GM23338 (cell line): ENCODE measurements around the gene NSA2. TPM values are rescaled to one million over a fixed set of nuclear protein-coding genes. Genes with fewer than 3 reads are reported as not detected.

Experiments used
- ATAC-seq: fragments of 200-7000 bp; cut with Tn5 transposase; 3 replicates; pipeline ENCODE4 v1.9.1; 2020
- DNase-seq: peaks from one replicate; pipeline ENCODE4 v3.0.0-alpha.2; 2015; ENCODE audit warnings: low spot score
- H2AFZ ChIP-seq: fragments of 200-600 bp; sonication (generic); 2 replicates; pipeline ENCODE4 v1.8.0; 2016; ENCODE audit warnings: antibody characterized with exemption, mild to moderate bottlenecking, moderate library complexity
- H3F3A ChIP-seq: fragments of 200-600 bp; sonication (generic); replicated peaks from 2 replicates; pipeline ENCODE4 v1.8.0; 2017; ENCODE audit warnings: antibody characterized with exemption, mixed run types, low read depth
- H3K27ac ChIP-seq: fragments of 200-600 bp; sonication (generic); 2 replicates; pipeline ENCODE4 v1.6.1; 2016; ENCODE audit warnings: low read depth
- H3K27me3 ChIP-seq: fragments of 200-600 bp; sonication (generic); 2 replicates; pipeline ENCODE4 v1.8.0; 2016; ENCODE audit warnings: mild to moderate bottlenecking, mixed run types, moderate library complexity; ENCODE audit not compliant: insufficient read depth
- H3K36me3 ChIP-seq: fragments of 200-600 bp; sonication (generic); 2 replicates; pipeline ENCODE4 v1.8.0; 2016; ENCODE audit warnings: mild to moderate bottlenecking; ENCODE audit not compliant: insufficient read depth
- H3K4me1 ChIP-seq: fragments of 200-600 bp; sonication (generic); 2 replicates; pipeline ENCODE4 v1.8.0; 2016; ENCODE audit warnings: mild to moderate bottlenecking, moderate library complexity; ENCODE audit not compliant: insufficient read depth
- H3K4me2 ChIP-seq: fragments of 200-600 bp; sonication (generic); 2 replicates; pipeline ENCODE4 v1.7.1; 2017; ENCODE audit warnings: mixed run types
- H3K4me3 ChIP-seq: fragments of 200-600 bp; sonication (generic); 2 replicates; pipeline ENCODE4 v1.6.1; 2016; ENCODE audit warnings: mixed run types
- H3K79me2 ChIP-seq: fragments of 200-600 bp; sonication (generic); replicated peaks from 2 replicates; pipeline ENCODE4 v1.8.0; 2017; ENCODE audit warnings: mild to moderate bottlenecking; ENCODE audit not compliant: insufficient read depth
- H3K9me2 ChIP-seq: fragments of 200-600 bp; sonication (generic); 2 replicates; pipeline ENCODE4 v1.8.0; 2017; ENCODE audit not compliant: insufficient read depth
- H4K20me1 ChIP-seq: fragments of 200-600 bp; sonication (generic); replicated peaks from 2 replicates; pipeline ENCODE4 v1.8.0; 2017; ENCODE audit warnings: mild to moderate bottlenecking; ENCODE audit not compliant: insufficient read depth
- H3K27ac Mint-ChIP-seq: 2 replicates; pipeline ENCODE4 v1.8.0; 2020; ENCODE audit warnings: inconsistent platforms, mild to moderate bottlenecking, moderate library complexity, mixed read lengths
- H3K27me3 Mint-ChIP-seq: 3 replicates; pipeline ENCODE4 v1.8.0; 2022; ENCODE audit warnings: low read depth, mild to moderate bottlenecking, moderate library complexity, mixed read lengths, inconsistent platforms; ENCODE audit not compliant: insufficient read depth, poor library complexity
- H3K36me3 Mint-ChIP-seq: 3 replicates; pipeline ENCODE4 v1.8.0; 2021; ENCODE audit warnings: low read depth, mild to moderate bottlenecking, inconsistent platforms, moderate library complexity, mixed read lengths
- H3K4me1 Mint-ChIP-seq: 3 replicates; pipeline ENCODE4 v1.8.0; 2020; ENCODE audit warnings: mild to moderate bottlenecking, inconsistent platforms, mixed read lengths
- H3K4me3 Mint-ChIP-seq: 3 replicates; pipeline ENCODE4 v1.8.0; 2021; ENCODE audit warnings: moderate library complexity, mild to moderate bottlenecking, inconsistent platforms, mixed read lengths
- H3K9me3 Mint-ChIP-seq: 3 replicates; pipeline ENCODE4 v1.8.0; 2020; ENCODE audit warnings: moderate library complexity, mild to moderate bottlenecking, inconsistent platforms, mixed read lengths
- CREB1 ChIP-seq: fragments of 250-450 bp; sonication (Bioruptor Pico); IDR thresholded peaks from 2 replicates; pipeline ENCODE4 v1.5.0; 2020; ENCODE audit warnings: low read depth, mild to moderate bottlenecking, moderate library complexity
- CTCF ChIP-seq, 2 experiments: fragments of 200-600 bp in 1 of 2; sonication (generic) in 1 of 2; conservative IDR thresholded peaks; 2 replicates each; pipeline versions ENCODE4 v1.5.1 to v1.6.1; 2016 to 2017; ENCODE audit warnings: antibody characterized with exemption in 2 of 2, low read depth in 2 of 2, mild to moderate bottlenecking in 2 of 2, moderate library complexity in 1 of 2
- EZH2 ChIP-seq: fragments of 200-600 bp; sonication (generic); IDR thresholded peaks from one replicate; pipeline ENCODE4 v1.8.0; 2017; ENCODE audit warnings: antibody characterized with exemption, mild to moderate bottlenecking, low read depth; ENCODE audit not compliant: unreplicated experiment
- EZH2phosphoT487 ChIP-seq: fragments of 200-600 bp; sonication (generic); IDR thresholded peaks from one replicate; pipeline ENCODE4 v1.8.1; 2018; ENCODE audit warnings: antibody characterized with exemption; ENCODE audit not compliant: unreplicated experiment
- JUNB ChIP-seq: IDR thresholded peaks from one replicate; pipeline ENCODE4 v1.6.1; 2016; ENCODE audit warnings: antibody characterized with exemption; ENCODE audit not compliant: unreplicated experiment
- NANOG ChIP-seq: IDR thresholded peaks from 2 replicates; pipeline ENCODE4 v1.6.1; 2016; ENCODE audit warnings: antibody characterized with exemption, borderline replicate concordance
- POLR2AphosphoS5 ChIP-seq: IDR thresholded peaks from 2 replicates; pipeline ENCODE4 v1.6.1; 2016; ENCODE audit warnings: antibody characterized with exemption, low read depth
- REST ChIP-seq: IDR thresholded peaks from one replicate; pipeline ENCODE4 v1.6.1; 2018; ENCODE audit warnings: antibody characterized with exemption; ENCODE audit not compliant: unreplicated experiment
- STAT1 ChIP-seq: IDR thresholded peaks from one replicate; pipeline ENCODE4 v1.6.1; 2016; ENCODE audit warnings: antibody characterized with exemption; ENCODE audit not compliant: unreplicated experiment
- ZNF114 ChIP-seq: fragments of 250-450 bp; sonication (Bioruptor Pico); IDR thresholded peaks from 2 replicates; pipeline ENCODE4 v1.5.0; 2020; ENCODE audit warnings: mild to moderate bottlenecking, moderate library complexity
- ZNF331 ChIP-seq: fragments of 250-450 bp; sonication (Bioruptor Pico); IDR thresholded peaks from 2 replicates; pipeline ENCODE4 v1.5.0; 2020; ENCODE audit warnings: low read depth, mild to moderate bottlenecking, moderate library complexity
- ZNF462 ChIP-seq: fragments of 250-450 bp; sonication (Bioruptor Pico); IDR thresholded peaks from 2 replicates; pipeline ENCODE4 v1.5.0; 2020; ENCODE audit warnings: mild to moderate bottlenecking, moderate library complexity
- polyA plus RNA-seq: library from polyadenylated mRNA; unstranded; fragments of >200 nt; fragmentation: Nextera tagmentation; extraction: Ambion mirVana; gene quantifications from 2 replicates; pipeline ENCODE4 v1.2.1, GENCODE V29; 2016
- total RNA-seq: library from RNA; depleted of rRNA; stranded (reverse); fragments of >200 nt; shearing (Covaris generic); gene quantifications from 2 replicates; pipeline ENCODE4 v1.2.3, GENCODE V29; 2014
- TF ChIP-seq, protein P1 (sequence below): IDR thresholded peaks from 2 replicates; pipeline ENCODE4 v1.6.1; 2016; ENCODE audit warnings: antibody characterized with exemption

Gene NSA2
- total and polyA plus RNA-seq, 2 experiments from 2014 or later: 103 to 244 TPM

DNA sequence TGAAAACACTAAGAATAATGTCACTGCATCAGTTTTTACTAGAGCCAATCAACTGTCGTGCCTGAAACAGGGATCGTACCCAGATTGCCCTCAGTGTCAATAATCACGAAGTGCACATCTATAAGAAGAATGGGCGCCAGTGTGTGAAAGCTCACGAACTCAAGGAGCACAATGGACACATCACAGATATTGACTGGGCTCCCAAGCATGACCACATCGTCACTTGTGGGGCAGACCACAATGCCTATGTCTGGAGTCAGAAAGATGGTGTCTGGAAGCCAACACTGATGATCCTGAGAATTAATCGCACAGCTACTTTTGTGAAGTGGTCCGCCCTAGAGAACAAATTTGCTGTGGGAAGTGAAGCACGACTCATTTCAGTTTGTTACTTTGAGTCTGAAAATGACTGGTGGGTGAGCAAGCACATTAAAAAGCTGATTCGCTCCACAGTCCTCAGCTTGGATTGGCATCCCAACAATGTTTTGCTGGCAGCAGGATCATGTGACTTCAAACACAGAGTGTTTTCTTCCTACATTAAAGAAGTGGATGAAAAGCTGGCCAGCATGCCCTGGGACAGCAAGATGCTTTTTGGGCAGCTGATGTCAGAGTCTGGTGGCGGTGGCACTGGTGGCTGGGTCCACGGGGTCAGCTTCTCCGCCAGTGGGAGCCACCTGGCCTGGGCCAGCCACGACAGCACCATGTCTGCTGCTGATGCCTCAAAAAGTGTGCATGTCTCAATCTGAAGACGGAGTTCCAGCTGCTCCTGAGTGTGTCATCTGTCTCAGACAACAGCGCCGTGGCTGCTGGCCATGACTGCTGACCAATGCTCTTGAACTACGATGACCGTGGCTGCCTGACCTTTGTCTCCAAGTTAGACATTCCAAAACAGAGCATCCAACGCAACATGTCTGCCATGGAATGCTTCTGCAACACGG lies 32.2 kb downstream of the NSA2 start:
- Histone ChIP-seq H3K4me3 (no peak overlapping the region), H3K9me2 (no peaks in the 10 kb centered on the region), H3K27ac (peak overlapping the region; percentile 61), H3K27me3 (no peaks in the 10 kb centered on the region), H4K20me1 (no peaks in the 10 kb centered on the region; the same call in 1 of the 2 replicates), H3F3A (peaks cover 12% of the 10 kb centered on the region), H3K4me1 (no peaks in the 10 kb centered on the region), H3K4me2 (no peak overlapping the region), H3K36me3 (peaks cover 62% of the 10 kb centered on the region), H2AFZ (no peak overlapping the region), H3K79me2 (peaks cover 28% of the 10 kb centered on the region)
- DNase-seq (no peak), ATAC-seq (no peak)
- H3K4me1 Mint-ChIP-seq: no peaks in the 10 kb centered on the region; the same call in 2 of the 3 replicates
- TF ChIP-seq JUNB (no peak), CREB1 (CRISPR knock-in tag) (no peak), EZH2phosphoT487 (no peak), ZNF462 (CRISPR knock-in tag) (no peak), ZNF331 (CRISPR knock-in tag) (no peak), POLR2AphosphoS5 (no peak), EZH2 (no peak), STAT1 (no peak), NANOG (no peak), CTCF (conservative IDR thresholded peaks at IDR 0.05; ENCODE audit: low read depth in 2 of 2) (no peak), ZNF114 (CRISPR knock-in tag) (no peak), REST (no peak)
- TF ChIP-seq, protein P1, sequence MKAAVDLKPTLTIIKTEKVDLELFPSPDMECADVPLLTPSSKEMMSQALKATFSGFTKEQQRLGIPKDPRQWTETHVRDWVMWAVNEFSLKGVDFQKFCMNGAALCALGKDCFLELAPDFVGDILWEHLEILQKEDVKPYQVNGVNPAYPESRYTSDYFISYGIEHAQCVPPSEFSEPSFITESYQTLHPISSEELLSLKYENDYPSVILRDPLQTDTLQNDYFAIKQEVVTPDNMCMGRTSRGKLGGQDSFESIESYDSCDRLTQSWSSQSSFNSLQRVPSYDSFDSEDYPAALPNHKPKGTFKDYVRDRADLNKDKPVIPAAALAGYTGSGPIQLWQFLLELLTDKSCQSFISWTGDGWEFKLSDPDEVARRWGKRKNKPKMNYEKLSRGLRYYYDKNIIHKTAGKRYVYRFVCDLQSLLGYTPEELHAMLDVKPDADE: no peak
- H3K9me3 Mint-ChIP-seq: no peaks in the 10 kb centered on the region; the same call in 2 of the 3 replicates
- H3K27me3 Mint-ChIP-seq: peaks cover 7% of the 10 kb centered on the region
- H3K36me3 Mint-ChIP-seq: peaks cover 77% of the 10 kb centered on the region
- no peak overlapping the region for H3K4me3 Mint-ChIP-seq
- H3K27ac Mint-ChIP-seq: peak overlapping the region; percentile 17; the same call in 1 of the 2 replicates
